Left renal cortex interstitium (tissue), 4 donors: ENCODE data around the gene ARHGEF11. TPM values are rescaled to one million over a fixed set of nuclear protein-coding genes. Genes with fewer than 3 reads are reported as not detected.

Experiments used
- polyA plus RNA-seq, 4 donors: library from polyadenylated mRNA; unstranded; fragments of 120-200 nt; gene quantifications; one replicate each; pipeline ENCODE4 v1.2.1, GENCODE V29; 2013; ENCODE audit not compliant: insufficient read length in 4 of 4

The ARHGEF11 gene
- polyA plus RNA-seq, 4 donors, result 27.7 to 43.4 (median 36.3) TPM

Other genes with a start within 250 kb of the ARHGEF11 start
- gene SH2D2A, start 228.9 kb downstream of the ARHGEF11 start, polyA plus RNA-seq, result 1 to 10 TPM in 2 of 4 donors, under 1 TPM in 2; 0.49 to 1.6 (median 1.0) TPM
- 1 to 10 TPM; 1.6 to 4.4 (median 2.0) TPM for gene INSRR, start 186.6 kb downstream of the ARHGEF11 start, polyA plus RNA-seq
- gene NTRK1, start 184.9 kb downstream of the ARHGEF11 start, polyA plus RNA-seq, result 1 to 10 TPM; 1.0 to 2.4 (median 1.8) TPM
- gene PEAR1, start 152.0 kb downstream of the ARHGEF11 start, polyA plus RNA-seq, result 10 to 100 TPM; 18.2 to 25.5 (median 22.6) TPM
- under 1 TPM; 0.25 to 0.99 (median 0.50) TPM for gene LRRC71, start 125.1 kb downstream of the ARHGEF11 start, polyA plus RNA-seq
- gene ETV3L, start 54.1 kb upstream of the ARHGEF11 start, polyA plus RNA-seq, result not detected
- gene ETV3, start 92.7 kb upstream of the ARHGEF11 start, polyA plus RNA-seq, result 10 to 100 TPM; 25.9 to 27.5 (median 26.3) TPM